ENCODE data around the gene PRR33. TPM values are rescaled to one million over a fixed set of nuclear protein-coding genes. Genes with fewer than 3 reads are reported as not detected.

The PRR33 gene
- total and polyA plus RNA-seq, 2 donors (not counting 3 experiments of a cell fraction or from before 2014, with no cell fraction given): not detected

- H3K9me1 ChIP-seq (replicated peaks; ENCODE audit: control insufficient read depth, extremely low read depth, insufficient read depth, low read length): no peaks in the 10 kb centered on the region
- dilution Hi-C loops (cut with MboI; ENCODE audit: extremely low pct_ligation_motif_present, low sequenced_read_pairs) (no loop called here), intact Hi-C loops (cut with micrococcal nuclease) (loop anchor here (1.0 kb wide), 2 partner anchors 45 to 269 kb away; no protein-coding TSS in a partner anchor)
- no peaks in the 10 kb centered on the region for H4K20me1 ChIP-seq (replicated peaks; ENCODE audit: control insufficient read depth, extremely low read depth, insufficient read depth, low read length)
- H3K9ac ChIP-seq (replicated peaks; ENCODE audit: extremely low read depth, insufficient read depth, low read length): no peak overlapping the region
- H3K4me2 ChIP-seq (ENCODE audit: insufficient read depth, low read length): no peak overlapping the region
- H3K4me1 ChIP-seq (ENCODE audit: control insufficient read depth, extremely low read depth, insufficient read depth, low read length): no peaks in the 10 kb centered on the region
- POLR2A ChIA-PET: interaction anchor here (0.8 kb wide), 1 partner anchor 29 kb away, joined by 3 read pairs; no protein-coding TSS in a partner anchor
- peak; percentile 86 for FAIRE-seq
- H3K36me3 ChIP-seq (ENCODE audit: control insufficient read depth in 2 of 2, extremely low read depth in 1 of 2, insufficient read depth in 2 of 2, low read length in 2 of 2): no peaks in the 10 kb centered on the region
- no peaks in the 10 kb centered on the region for H3K9me3 ChIP-seq (replicated peaks; ENCODE audit: control insufficient read depth, insufficient read depth, low read length)
- no peak overlapping the region for H2AFZ ChIP-seq (ENCODE audit: low read depth, low read length)
- CTCF ChIA-PET: interaction anchor here (0.6 to 3.7 kb wide), 75 partner anchors 9 to 641 kb away, joined by 3 to 262 read pairs (median 5); partner anchors contain the start of genes H19, IGF2, KRTAP5-6 and LSP1
- H3K79me2 ChIP-seq (ENCODE audit: control insufficient read depth, insufficient read depth, low read length): no peaks in the 10 kb centered on the region
- BruUV-seq (replicated peaks): no TSS peak
- TF ChIP-seq, protein P1, sequence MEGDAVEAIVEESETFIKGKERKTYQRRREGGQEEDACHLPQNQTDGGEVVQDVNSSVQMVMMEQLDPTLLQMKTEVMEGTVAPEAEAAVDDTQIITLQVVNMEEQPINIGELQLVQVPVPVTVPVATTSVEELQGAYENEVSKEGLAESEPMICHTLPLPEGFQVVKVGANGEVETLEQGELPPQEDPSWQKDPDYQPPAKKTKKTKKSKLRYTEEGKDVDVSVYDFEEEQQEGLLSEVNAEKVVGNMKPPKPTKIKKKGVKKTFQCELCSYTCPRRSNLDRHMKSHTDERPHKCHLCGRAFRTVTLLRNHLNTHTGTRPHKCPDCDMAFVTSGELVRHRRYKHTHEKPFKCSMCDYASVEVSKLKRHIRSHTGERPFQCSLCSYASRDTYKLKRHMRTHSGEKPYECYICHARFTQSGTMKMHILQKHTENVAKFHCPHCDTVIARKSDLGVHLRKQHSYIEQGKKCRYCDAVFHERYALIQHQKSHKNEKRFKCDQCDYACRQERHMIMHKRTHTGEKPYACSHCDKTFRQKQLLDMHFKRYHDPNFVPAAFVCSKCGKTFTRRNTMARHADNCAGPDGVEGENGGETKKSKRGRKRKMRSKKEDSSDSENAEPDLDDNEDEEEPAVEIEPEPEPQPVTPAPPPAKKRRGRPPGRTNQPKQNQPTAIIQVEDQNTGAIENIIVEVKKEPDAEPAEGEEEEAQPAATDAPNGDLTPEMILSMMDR (IDR thresholded peaks at IDR 0.05; ENCODE audit: extremely low read depth in 1 of 2, insufficient read depth in 1 of 2, low read depth in 1 of 2, low read length in 2 of 2): peak; percentile 91 to 98
- TF ChIP-seq POLR2AphosphoS5 (IDR thresholded peaks at IDR 0.05; ENCODE audit: insufficient read depth, low read depth, low read length): no peak
- H3K27me3 ChIP-seq (ENCODE audit: control insufficient read depth in 2 of 2, insufficient read depth in 2 of 2, low read length in 2 of 2): no peaks in the 10 kb centered on the region
- H3K4me3 ChIP-seq (replicated peaks in 1 of 3; ENCODE audit: insufficient read depth in 1 of 3, low read depth in 1 of 3, low read length in 3 of 3): no peak overlapping the region
- H3K27ac ChIP-seq (ENCODE audit: insufficient read depth, low read depth, low read length): no peak overlapping the region
- DNase-seq (ENCODE audit: low read depth, low spot score): peak; percentile 60
These were observed 9.1 kb downstream of the PRR33 start for GRCh38 chr11:1882265-1883238.
